NCI-H2171 (cell line): ENCODE measurements around the gene KCNH5.
A peak's percentile ranks its signal among the peaks of the same experiment; 100 is the strongest.

Experiments
- DNase-seq: peaks from one replicate; lab custom pipeline; 2025; lab: John Stamatoyannopoulos, UW

The KCNH5 gene

GRCh38 chr14:63006531-63006930, 38.7 kb downstream of the KCNH5 start:
- peak; percentile 75 for DNase-seq

- DNase-seq = no peak
Measured at GRCh38 chr14:62994096-62994495, 51.2 kb downstream of the KCNH5 start.

GRCh38 chr14:62988967-62989366, 56.3 kb downstream of the KCNH5 start:
- no peak for DNase-seq

GRCh38 chr14:62983821-62984220, 61.4 kb downstream of the KCNH5 start:
- DNase-seq = no peak

- DNase-seq = no peak
Measured at GRCh38 chr14:62980693-62981092, 64.6 kb downstream of the KCNH5 start.

- DNase-seq = no peak
Measured at GRCh38 chr14:62957562-62957961, 87.7 kb downstream of the KCNH5 start.

GRCh38 chr14:62956413-62956812, 88.8 kb downstream of the KCNH5 start:
- no peak for DNase-seq

GRCh38 chr14:62954165-62954564, 91.1 kb downstream of the KCNH5 start:
- no peak for DNase-seq

GRCh38 chr14:62952226-62952625, 93.0 kb downstream of the KCNH5 start:
- no peak for DNase-seq

- peak; percentile 56 for DNase-seq
Measured at GRCh38 chr14:62947301-62947700, 98.0 kb downstream of the KCNH5 start.

GRCh38 chr14:62946221-62946620, 99.0 kb downstream of the KCNH5 start:
- DNase-seq = no peak

- DNase-seq = no peak
Measured at GRCh38 chr14:62943202-62943601, 102.1 kb downstream of the KCNH5 start.

- peak; percentile 65 for DNase-seq
Measured at GRCh38 chr14:62939970-62940369, 105.3 kb downstream of the KCNH5 start.

GRCh38 chr14:62938778-62939177, 106.5 kb downstream of the KCNH5 start:
- no peak for DNase-seq

- DNase-seq = no peak
Measured at GRCh38 chr14:62934439-62934838, 110.8 kb downstream of the KCNH5 start.

- no peak for DNase-seq
Measured at GRCh38 chr14:62921466-62921865, 123.8 kb downstream of the KCNH5 start.

GRCh38 chr14:62916551-62916950, 128.7 kb downstream of the KCNH5 start:
- no peak for DNase-seq

- no peak for DNase-seq
Measured at GRCh38 chr14:62914873-62915272, 130.4 kb downstream of the KCNH5 start.

GRCh38 chr14:62914025-62914424, 131.2 kb downstream of the KCNH5 start:
- no peak for DNase-seq

GRCh38 chr14:62908506-62908905, 136.8 kb downstream of the KCNH5 start:
- DNase-seq = no peak

- no peak for DNase-seq
Measured at GRCh38 chr14:62905566-62905965, 139.7 kb downstream of the KCNH5 start.

- no peak for DNase-seq
Measured at GRCh38 chr14:62897771-62898170, 147.5 kb downstream of the KCNH5 start.

- DNase-seq = no peak
Measured at GRCh38 chr14:62896932-62897456, 148.3 kb downstream of the KCNH5 start.

- DNase-seq = no peak
Measured at GRCh38 chr14:62894736-62895135, 150.5 kb downstream of the KCNH5 start.

GRCh38 chr14:62889364-62889763, 155.9 kb downstream of the KCNH5 start:
- DNase-seq = no peak
